ENCODE data around the gene ADARB2.

GRCh38 chr10:1432161-1432560, 305.2 kb downstream of the ADARB2 start:
- TF ChIP-seq POLR2A (IDR thresholded peaks at IDR 0.05; ENCODE audit: low read depth, low read length) (no peak), TAF1 (IDR thresholded peaks at IDR 0.05; ENCODE audit: low read depth, low read length) (no peak), POU2F2 (IDR thresholded peaks at IDR 0.05; ENCODE audit: low read depth, low read length) (no peak), POLR2AphosphoS5 (IDR thresholded peaks at IDR 0.05; ENCODE audit: low read depth, low read length) (no peak), SPI1 (IDR thresholded peaks at IDR 0.05; ENCODE audit: low read depth, low read length) (no peak), PAX5 (IDR thresholded peaks at IDR 0.05; ENCODE audit: insufficient read depth, low read length, severe bottlenecking) (no peak)
